HG03521 (cell line): ENCODE results near the gene SOST.
"Not testable (repeated sequence)": the region's sequence is repeated elsewhere in the genome, so short reads cannot be mapped to it uniquely, and the experiment has no call there.

Experiments used
- ATAC-seq: cut with Tn5 transposase; IDR thresholded peaks from one replicate; pipeline ENCODE4 v1.9.1; 2021; ENCODE audit warnings: mild to moderate bottlenecking, moderate library complexity; ENCODE audit not compliant: unreplicated experiment

Gene SOST

DNA sequence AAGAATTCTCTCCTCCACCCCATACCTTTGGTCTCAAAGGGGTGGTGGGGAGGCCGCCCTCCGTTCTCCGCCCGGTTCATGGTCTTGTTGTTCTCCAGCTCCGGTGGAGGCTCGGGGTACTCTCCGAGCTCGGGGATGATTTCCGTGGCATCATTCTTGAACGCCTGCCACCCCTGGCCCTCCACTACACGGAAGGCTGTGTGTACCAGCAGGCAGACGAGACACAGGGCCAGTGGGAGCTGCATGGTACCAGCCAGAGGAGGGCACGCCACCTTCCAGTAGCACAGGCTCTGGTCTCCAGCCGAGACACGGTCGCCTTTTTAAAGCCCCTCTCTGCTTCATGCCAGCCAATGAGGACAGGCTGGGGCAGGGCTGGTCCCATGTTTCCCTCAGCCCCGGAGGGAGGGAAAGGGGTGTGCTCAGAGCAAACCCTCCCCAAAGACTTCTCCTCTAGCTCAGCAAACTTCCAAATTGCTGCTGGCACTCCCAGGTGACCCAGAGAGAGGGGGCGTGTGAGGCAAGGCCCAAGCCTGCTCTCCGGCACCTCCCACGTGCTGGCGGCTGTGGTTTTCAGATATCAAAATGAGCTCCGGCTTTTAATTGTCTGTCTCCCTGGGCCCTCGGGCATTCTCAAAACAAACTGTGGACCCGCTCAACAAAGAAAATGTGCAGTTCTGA lies at the start of gene SOST:
Gene SOST (minus strand): TSS at position 295 of the 678 bp plus-strand sequence. CDS start 50 bp downstream, at position 245.
- ATAC-seq, result no peak

DNA sequence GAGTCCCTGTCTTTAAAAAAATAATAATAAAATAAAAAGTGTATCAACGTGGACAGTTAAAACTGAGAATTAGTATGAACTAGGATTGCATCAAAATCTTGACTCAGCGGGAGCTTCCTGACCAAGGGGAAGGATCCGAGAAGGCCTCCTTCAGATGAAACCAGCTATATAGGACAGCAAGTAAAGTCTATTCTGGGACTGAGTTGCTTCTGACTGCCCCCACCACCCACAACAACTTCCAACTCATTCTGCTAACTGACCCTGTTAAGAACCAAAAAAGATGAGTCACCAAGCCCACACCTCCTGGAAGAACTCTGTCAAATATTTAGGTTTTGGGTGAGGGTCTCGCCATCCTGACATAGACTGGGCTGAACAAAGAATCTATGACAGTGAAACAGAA lies 49.5 kb upstream of the SOST start:
- no peak for ATAC-seq

DNA sequence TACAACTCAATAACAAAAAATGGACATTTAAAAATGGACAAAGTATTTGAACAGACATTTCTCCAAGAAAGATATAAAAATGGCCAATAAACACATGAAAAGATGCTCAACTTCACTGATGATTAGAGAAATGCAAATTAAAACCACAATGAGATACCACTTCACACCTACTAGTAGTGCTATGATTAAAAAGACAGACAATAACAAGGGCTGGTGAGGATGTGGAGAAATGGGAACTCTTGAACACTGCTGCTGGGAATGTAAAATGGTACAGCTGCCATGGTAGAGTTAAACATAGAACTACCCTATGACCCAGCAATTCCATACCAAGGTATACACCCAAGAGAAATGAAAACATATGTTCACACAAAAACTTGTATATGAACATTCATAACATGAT lies 46.5 kb upstream of the SOST start:
- no peak for ATAC-seq

DNA sequence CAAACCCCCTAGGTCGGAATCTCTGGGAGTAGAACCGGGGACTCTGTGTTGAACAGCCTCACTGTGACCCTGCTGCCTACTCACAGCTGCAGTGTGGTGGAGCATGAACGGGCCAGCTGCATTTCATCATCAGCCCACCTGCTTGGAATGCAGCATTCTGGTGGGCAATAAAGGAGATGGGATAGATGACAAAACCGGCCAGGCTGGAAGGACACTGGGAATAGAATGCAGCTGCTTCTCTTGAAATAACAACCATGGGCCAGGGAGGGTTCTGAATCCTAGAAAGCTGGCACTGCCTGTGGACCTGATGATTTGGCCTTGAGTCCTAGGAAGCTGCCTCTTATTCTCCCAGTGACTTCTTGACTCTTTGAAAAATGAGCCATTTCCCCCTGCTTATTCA lies 45.2 kb upstream of the SOST start:
- no peak for ATAC-seq

DNA sequence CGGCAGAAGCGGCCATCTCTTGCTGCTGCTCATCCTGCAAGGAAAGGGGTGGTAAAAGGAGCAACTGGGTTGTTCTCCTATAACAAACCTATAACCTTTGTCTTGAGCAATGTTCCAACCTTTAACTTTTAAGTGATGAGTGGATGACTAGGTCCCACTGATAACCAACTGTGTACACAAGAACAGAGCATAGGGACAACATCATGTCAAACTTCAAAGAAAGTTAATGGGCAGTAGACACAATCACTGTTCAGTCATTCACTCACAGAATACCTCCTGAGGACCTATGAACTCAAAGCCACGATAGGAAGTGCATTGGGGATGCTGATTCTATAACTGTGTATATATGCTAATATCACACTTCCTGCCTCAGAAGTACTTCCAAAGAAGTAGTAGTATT lies 43.3 kb upstream of the SOST start:
- no peak for ATAC-seq

DNA sequence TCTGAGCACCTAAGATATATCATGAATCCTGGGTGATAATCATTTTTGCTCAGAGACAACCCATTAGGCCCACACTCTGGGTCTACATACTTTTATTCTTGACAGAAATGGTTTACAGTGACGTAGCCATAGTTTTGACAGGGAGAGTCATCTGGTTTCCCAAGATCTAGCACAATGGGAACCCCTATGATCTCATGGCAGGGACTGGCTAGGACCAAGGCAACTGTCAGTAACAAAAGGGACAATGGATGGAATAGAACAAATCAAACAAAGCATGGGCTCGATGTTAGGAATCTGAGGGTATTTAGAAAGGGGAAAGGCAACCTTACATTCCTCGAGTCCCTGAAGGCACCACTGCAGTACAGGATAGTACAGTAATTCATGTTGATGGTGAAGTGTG lies 42.1 kb upstream of the SOST start:
- no peak for ATAC-seq

DNA sequence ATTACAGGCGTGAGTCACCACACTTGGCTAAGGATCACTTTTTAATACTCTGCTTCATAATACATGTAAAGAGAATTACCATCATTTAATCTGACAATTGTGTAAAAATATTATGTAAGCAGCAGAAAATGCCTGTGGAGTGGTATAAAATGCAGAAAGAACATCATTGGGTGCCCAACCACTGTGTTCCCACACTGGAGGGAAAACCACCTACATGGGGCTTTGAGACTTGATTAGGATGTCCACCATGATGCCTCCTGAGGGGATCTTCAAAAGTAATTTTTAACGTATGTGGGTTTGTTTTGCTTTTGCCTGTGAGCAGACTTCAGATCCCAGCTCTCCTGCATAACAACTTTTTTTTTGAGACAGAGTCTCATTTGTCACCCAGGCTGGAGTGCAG lies 40.5 kb upstream of the SOST start:
- no peak for ATAC-seq

DNA sequence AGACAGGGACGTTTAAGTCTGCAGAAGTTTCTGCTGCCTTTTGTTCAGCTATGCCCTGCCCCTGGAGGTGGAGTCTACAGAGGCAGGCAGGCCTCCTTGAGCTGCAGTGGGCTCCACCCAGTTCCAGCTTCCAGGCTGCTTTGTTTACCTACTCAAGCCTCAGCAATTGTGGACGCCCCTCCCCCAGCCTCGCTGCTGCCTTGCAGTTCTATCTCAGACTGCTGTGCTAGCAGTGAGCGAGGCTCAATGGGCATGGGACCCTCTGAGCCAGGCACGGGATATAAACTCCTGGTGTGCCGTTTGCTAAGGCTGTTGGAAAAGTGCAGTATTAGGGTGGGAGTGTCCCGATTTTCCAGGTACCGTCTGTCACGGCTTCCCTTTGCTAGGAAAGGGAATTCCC lies 39.4 kb upstream of the SOST start:
- ATAC-seq, result not testable (repeated sequence)

DNA sequence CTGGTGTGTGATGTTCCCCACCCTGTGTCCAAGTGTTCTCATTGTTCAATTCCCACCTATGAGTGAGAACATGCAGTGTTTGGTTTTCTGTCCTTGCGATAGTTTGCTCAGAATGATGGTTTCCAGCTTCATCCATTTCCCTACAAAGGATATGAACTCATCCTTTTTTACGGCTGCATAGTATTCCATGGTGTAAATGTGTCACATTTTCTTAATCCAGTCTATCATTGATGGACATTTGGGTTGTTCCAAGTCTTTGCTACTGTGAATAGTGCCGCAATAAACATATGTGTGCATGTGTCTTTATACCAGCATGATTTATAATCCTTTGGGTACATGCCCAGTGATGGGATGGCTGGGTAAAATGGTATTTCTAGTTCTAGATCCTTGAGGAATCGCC lies 34.1 kb upstream of the SOST start:
- ATAC-seq, result not testable (repeated sequence)

DNA sequence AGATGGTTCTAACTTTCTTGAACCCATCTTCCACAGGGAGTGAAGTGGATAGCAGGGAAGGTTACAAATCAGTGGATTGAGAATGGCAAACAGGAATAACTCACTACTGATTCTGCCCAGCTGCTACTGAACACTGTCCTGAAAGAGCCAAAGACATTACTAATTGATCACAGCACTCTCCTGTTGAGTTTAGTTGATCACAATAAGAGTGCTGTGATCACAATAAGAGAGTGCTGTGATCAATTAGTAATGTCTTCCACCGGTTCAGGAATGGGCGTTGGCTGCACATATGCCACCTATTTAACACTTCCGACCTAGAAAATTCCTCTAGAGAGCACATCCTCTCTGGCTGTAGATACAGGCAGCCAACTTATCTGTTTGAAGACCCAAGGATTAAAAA lies 33.0 kb upstream of the SOST start:
- ATAC-seq, result no peak

DNA sequence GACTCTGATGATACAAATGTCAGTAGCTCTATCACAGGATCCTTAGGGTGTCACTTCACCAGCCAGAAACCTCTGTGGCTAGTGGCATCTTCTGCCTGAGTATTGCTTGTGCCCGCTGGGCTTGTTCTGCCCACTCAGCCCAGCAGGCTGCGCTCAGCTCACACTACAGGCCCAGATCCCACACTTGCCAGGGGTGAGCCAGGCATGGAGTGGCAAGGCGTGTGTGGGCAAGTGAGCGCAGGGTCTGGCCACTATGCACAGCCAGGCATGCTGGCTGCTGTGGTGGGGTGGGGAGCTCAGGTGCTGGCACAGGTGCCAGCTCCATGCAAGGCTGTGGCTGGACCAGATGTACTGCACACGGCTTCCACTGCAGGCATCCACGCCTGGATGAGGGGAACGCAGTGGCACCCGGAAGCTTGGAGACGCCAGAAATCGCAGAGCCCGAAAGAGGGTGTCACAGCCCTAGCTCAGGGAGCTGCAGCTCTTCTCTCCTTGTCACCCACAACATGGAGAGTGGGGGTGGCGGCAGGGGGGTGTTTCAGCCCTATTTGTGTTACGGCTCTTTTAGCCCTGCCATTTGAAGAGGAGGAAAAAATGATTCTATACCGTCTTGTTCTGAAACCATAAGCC lies 31.8 kb upstream of the SOST start:
- ATAC-seq, result no peak

DNA sequence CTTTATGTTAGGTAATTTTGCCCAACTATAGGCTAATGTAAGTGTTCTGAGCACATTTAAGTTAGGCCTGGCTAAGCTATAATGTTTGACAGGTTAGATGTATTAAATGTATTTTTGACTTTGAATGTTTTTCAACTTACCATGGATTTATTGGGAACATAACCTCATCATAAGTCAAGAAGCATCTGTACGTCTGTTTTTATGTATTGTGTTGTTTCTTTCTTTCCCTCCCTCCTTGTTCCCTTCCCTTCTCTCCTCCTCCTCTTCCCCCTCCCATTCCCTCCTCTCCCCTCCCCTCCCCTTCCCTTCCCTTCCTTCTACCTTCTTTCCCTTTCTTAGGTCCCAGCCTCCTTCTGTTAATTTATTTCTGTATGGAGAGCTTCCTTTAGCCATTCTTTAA lies 30.9 kb upstream of the SOST start:
- ATAC-seq, result no peak

DNA sequence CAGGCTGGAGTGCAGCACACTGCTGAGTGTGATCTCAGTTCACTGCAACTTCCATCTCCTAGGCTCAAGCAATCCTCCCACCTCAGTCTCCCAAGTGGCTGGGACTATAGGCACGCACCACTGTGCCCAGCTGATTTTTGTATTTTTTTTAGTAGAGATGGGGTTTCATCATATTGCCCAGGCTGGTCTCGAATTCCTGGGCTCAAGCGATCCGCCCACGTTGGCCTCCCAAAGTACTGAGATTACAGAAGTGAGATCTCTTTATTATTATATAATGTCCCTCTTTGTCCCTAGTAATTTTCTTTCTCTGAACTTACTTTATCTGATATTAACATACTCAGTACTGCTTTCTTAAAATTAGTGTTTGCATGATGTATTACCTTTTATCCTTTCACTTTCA lies 29.9 kb upstream of the SOST start:
- ATAC-seq, result no peak

DNA sequence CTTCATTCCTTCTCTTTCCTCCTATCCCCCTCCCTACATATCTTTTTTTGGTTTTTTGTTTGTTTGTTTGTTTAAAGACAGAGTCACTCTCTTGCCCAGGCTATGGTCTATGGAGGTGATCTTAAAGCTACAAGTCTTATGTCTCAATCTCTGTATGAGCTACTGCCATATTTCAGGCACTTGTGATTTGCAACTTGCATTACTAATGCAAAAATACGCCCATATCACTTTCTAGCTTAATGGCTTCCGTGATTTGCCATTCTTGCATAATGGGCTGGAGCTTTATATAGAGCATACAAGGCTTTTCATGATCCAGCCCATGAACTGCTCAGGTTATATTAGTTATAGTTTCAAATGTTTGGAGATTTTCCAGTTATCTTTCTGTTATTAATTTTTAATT lies 29.1 kb upstream of the SOST start:
- no peak for ATAC-seq

DNA sequence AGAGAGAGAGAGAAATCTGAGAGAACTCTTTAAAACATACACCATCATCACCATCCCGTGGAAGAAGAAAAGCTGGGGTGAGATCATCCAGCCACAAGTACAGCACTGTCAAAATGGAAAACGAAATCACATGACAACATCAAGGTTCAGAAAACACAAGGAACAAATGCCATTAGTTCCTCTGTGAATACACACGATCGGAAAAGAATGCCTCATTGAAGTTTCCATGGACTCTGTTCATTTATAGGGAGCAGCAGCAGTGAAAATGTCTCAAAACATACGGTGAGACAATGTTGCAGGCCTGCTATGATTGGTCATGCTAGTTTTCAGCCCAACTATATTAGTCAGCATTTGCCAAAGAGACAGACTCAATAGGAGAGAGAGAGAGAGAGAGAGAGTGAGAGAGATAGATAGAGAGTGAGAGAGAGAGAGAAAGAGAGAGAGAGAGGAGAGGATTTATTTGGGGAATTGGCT lies 26.1 kb upstream of the SOST start:
- ATAC-seq, result no peak

DNA sequence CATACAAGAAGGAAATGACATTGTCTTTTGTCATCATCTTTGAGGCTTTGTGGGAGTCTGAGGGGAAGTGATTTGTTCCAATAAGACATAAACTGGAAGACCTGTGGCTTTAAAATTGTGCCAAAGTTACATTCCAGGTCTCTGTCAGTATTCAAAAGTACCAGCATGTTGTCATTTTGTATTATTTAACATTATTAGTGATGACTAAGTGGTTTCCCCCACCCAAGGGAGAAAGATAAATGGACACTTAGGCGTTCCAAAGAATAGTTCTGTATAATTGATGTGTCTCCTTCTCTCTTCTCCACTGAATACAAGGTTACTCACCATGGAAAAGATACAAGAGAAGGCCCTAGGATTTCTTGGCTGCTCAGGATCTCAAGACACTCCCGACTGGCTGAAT lies 25.5 kb upstream of the SOST start:
- ATAC-seq, result no peak

DNA sequence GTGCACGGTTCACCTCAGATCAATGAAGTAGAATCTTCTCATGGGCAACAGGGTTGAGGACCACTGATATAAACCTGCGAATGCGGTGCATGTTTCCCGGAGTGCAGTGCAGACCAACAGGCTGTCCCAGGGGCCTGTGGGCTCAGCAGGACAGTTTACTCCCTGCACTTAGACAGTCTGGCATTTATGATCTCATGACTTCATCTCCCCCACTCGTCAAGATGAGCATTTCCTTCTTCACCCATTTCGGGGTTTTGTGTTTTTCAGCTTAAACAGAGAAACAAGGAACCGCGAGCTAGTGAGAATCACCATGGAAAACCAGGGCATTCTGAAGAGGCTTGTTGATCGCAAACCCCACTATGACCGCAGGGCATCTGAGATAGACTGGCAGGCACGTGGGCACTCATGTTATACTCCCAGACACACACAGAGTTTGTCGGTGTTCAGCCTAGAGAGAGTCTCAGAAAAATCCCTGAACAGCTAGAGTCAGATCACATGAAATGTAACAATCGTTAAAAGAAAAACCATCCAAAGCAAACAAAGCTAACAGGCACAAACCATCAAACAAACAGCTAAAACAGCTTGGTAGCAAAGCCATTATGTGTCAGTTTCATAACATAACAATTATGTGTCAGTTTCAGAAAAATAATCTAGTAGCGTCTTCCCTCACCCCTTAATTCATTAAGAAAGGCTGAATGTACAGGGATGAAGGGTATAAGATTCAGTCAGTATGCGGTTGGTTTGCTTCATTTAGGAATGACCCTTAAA lies 24.5 kb upstream of the SOST start:
- ATAC-seq, result no peak

DNA sequence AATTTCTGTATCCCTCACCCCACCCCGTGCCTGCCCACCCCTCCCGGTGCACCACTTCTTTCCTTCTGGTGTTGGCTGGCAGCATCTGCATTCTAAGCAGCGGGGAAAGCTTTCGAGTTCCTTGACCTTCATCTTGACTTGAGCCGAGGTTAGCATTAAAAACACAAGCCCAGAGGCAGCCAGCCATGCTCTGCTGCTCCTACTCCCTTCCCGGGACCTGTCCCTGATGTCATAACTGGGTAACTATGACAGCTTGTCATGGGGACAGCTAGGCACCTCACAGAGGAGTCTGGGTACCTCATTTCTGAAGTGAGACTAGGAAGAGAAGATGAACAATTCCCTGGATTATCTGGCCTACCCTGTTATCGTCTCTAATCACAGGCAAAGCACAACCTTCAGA lies 21.5 kb upstream of the SOST start, which contains the start of gene CFAP97D1:
Gene CFAP97D1 (plus strand): TSS at position 301 of the 400 bp plus-strand sequence. CDS start 28 bp downstream, at position 329.
- no peak for ATAC-seq

DNA sequence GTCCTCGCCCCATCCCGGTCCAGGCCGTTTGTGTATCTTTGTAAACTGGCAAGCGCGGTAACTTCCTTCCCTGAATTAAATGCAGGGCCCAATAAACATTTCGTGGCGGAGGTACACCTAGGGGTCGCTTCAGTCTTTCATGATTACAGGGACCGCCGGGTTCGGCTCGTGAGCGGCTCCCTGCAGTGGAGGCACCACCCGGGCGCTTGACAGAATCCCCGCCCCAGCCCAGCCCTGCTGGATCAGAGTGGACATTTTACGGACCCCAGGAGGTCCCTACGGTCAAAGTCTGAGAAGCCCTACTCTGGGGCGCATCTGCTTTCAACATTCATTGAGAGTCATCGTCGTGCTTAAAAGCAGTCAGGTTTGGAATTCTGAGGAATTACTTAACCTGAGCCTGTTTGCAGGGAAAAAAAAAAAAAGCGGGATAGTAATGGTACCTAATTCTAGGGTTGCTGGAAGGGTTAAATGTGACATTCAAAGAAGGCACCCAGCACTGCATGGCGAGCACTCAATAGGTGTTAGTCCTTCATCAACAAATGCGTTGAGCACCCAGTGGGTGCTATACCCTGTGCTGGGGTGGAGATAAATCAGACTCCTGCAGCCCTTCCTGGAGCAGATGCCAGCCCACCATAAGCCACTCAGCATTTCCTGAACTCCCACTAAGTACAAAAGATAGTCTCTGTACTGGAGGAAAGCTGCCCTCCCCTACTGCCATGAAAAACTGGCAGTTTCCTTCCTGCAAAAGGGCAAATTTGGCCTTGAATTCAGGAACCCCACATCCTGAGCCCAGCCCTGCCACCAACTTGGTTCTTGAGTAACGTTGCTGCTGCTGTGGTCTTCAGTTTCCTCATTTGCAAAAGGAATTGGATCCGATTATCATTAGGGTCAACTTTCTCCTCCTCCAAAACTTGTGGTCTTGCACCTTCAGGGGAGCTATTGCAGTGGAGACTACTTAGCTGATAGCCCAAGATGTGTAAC lies 20.8 kb upstream of the SOST start:
- no peak for ATAC-seq

DNA sequence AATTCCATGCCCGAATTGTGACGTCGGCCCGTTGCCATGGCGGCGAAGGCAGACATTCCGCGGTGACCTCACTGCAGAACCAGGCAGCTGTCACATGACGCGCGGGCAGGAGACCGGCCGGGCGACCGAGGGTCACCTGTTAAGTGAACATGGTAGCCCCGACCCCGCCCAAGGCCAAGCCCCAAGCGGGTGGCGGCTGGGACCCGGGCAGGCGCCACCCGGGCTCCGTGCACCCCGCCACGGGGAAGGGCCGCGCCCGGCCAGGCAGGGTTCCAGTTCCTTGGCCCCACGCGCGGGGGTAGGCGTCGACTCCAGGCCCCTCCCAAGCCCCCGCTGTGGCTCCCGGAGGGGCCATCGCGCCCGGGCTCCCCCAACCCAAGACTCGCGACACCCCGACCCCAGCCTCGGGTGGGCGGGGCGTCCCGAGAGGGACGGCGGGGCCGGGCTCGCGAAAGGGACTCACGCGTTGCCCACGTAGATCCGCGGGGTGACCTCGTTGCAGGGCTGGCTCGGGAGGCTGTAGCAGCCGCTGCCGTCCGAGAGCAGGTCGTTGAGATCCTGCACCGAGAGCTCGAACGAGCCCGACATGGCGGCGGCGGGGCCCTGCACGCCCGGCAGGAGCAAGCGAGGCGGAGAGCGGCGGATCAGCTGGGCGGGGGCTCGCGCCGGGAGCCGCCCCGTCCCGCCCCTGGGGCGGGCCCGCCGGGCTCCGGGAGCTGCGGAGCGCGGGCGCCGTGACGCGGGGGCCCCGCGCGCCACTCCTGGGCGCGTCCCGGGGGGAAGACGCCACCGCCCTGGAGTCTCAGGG lies 19.9 kb upstream of the SOST start, which contains the start of gene DUSP3:
Gene DUSP3 (minus strand): TSS at position 641 of the 808 bp plus-strand sequence. CDS start 53 bp downstream, at position 588.
- peak; percentile 82 for ATAC-seq
